Articular chondrocyte of knee joint (primary cell): ENCODE data around the gene ZG16. TPM values are rescaled to one million over a fixed set of nuclear protein-coding genes. Genes with fewer than 3 reads are reported as not detected.

Experiments
- small RNA-seq: library from RNA; depleted of rRNA; stranded (forward); fragments of <200 nt; gene quantifications from one replicate; pipeline ENCODE3, GENCODE V24; 2012
- total RNA-seq: library from RNA; depleted of rRNA; stranded (reverse); fragments of >200 nt; gene quantifications from 2 replicates; pipeline ENCODE4 v1.2.3, GENCODE V29; 2012

The ZG16 gene, protein sequence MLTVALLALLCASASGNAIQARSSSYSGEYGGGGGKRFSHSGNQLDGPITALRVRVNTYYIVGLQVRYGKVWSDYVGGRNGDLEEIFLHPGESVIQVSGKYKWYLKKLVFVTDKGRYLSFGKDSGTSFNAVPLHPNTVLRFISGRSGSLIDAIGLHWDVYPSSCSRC
- total RNA-seq, result not detected in 2 replicates

DNA sequence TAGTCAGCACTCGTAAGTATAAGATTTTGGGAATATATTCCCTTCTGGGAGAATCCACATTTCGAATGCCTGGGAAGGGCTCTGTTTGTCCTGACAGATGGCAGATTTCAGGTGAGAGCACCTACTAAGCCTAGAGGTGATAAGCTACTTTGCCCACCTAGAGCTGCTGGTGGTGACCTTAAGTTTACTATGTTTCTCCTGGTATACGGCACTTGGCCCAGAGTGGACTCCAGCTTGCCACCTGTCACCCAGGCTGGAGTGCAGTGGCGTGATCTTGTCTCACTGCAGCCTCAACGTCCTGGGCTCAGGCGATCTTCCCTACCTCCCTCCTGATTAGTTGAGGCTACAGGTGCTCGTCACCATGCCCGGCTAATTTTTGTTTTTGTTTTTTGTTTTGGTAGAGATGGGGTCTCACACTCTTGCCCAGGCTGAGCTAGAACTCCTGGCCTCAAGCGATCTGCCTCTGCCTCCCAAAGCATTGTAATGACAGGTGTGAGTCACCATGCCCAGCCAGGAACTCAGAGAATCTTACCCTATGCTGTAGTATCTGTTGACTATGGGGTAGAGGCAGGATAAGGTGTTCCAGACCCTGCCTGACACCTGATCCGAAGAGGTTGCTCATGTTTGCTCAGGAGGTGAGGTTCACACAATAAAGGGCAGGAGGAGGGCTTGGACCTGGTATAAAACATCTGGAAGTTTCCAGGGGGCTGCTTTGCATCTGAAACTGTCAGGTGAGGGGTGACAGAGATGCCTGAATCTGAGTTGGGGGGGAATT lies at the start of gene ZG16:
Gene ZG16 (plus strand): TSS at position 681 of the 775 bp plus-strand sequence. CDS start 1,011 bp downstream, outside the sequence.

DNA sequence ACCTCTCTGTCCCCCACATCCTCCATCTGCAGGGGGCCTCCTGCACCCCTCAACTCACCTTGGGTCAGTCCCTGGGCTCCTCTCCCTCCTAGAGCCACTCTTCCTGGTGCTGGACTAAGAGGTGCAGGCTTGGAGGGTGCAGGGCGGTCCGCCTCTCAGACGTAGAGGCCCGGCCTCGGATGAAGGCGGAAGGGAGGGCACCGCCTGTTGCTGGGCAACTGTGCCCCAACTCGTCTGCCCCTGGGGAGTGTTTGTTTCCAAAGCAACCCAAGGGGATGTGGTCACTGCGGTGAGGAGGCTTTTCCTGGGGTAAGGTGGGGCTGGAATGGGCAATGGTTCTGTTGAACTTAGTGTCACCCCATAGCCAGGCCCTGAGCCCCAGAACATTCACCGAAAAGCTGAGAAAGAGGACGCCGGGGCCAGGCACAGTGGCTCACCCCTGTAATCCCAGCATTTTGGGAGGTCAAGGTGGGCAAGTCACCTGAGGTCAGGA lies 32.2 kb upstream of the ZG16 start, which contains the start of gene C16orf54:
Gene C16orf54 (minus strand): TSS at position 138 of the 493 bp plus-strand sequence. CDS start 1,039 bp downstream, outside the sequence.

DNA sequence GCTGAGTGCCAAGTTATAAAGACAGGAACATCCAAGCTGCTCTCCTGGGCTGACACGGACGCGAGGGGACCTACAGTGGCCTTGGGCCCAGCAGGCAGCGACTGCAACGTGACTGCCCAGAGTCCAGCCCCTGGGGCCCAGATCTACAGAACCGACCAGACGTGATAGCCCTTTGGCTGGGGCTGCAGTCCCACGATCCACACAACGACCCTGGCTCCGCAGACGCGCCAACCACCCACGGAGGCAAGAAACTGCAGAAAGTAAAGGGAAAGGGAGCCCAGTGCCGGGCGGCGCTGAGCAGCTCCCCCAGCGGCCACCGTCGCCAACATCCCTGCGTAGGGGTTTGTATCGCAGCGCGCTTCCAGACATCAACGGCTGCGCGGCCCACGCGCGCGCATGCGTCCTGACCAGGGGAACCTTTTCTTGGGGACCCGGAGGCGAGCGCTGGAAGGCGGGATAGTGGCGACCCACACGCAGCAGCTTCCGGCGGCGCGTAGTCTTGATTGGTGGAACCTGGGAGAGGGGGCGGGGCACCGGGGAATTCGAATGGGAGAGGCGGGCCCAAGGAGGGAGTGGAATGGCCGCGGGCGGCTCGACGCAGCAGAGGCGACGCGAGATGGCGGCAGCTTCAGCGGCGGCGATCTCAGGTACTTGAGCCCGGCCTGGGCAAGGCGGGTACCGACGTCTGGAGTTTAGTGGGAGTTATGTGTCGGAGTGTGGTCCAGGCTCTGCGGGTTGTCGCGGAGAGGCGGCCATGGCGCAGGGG lies 12.3 kb downstream of the ZG16 start, which contains the start of gene KIF22:
Gene KIF22 (plus strand): TSS at position 569 of the 766 bp plus-strand sequence. CDS start 9 bp downstream, at position 578.

DNA sequence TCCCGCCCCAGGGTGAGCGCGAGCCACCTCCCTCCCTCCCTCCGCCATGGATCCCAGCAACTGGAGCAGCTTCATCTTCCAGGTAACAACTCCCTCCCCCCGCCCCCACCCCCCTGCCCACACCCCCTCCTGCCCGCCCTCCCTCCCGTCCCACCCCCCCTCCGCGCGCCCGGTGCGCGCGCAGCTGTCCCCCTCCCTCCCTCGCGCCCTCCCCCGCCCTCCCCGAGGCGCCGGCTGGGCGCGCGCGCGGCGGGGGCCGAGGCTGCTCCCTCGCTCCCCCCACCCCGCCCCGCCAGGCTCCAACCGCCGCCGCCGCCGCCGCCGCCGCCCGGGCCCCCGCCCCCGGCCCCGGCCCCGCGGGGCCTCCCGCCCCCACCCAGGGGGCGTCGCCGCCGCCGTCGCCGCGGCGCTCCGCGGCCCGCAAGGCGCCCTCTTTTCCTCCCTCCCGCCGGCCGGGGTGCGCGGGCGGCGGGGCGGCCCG lies 28.1 kb downstream of the ZG16 start, which contains the start of gene MAZ:
Gene MAZ (plus strand): TSS at position 431 of the 481 bp plus-strand sequence. CDS start 173 bp downstream, outside the sequence.

DNA sequence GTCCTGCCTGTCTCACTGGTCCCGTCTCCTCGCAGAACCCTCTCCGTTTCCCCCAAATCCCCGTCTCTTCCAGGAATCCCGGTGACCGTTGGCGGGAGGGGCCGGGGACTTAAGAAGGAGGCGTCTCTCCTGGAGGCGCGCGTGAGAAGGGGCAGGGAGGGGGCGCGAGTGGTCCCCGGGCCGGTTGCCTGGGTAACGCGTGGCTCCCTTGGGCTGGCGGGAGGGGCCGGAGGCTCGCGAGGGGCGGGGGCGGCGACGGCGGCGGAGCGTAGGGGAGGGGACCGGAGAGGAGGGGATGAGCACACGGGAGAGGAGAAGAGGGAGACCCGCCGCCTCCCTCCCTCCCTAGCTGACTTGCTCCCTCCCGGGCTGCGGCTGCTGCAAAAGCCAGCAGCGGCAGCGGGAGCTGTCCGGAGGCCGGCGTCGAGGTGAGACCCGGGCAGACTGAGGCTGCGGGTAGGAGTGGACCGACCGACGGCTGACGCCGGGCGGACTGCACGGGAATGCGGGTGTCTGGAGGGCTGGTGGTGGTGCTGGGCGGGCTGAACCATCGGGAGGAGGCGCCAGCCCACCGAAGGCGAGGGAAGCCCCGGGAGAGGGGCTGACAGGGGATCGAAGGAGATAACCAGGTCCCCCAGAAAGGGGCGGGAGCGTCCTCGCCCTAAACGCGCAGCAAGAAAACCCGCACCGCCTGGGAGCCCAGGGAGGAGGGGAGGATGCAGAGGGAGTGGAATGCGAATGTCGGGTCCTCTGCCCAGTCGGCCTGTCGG lies 34.0 kb downstream of the ZG16 start, which contains the start of gene PRRT2:
Gene PRRT2 (plus strand): TSS at position 298 of the 770 bp plus-strand sequence. CDS start 862 bp downstream, outside the sequence.

DNA sequence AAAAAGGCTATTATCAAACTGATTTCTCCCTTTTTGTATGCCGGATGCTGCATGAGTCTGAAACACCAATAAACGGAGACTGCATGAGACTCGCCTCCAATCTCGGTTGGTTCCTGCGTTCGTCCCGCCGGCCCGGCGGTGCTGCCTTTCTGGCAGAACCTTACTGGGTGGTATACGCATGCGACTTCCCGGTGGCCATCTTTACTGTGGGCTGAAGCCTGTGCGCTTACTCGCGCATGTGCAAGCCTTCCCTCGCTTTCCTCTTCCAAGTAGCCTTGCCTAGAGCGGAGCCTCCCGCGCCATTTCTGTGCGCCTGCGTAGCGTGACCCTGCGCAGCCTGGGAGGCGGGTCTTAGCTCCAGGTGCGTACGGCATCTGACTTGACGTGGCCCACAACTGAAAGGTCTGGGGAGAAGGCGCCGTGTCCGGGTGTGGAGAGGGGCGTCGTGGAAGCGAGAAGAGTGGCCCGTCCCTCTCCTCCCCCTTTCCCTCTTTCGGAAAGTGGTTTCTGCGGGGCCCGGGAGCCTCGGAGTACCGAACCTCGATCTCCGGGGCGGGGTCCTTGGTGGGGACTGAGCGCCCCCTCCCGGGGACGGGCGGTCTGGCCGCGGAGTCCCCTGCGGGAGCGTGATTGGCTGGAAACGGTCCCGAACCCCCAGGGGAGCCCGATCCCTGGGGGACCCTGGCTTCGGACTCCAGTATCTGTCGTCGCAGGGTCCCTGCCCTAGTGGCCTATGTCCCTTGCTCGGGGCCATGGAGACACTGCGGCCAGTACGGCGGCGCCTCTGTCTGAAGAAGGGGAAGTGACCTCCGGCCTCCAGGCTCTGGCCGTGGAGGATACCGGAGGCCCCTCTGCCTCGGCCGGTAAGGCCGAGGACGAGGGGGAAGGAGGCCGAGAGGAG lies 38.0 kb downstream of the ZG16 start, which contains the start of gene PAGR1:
Gene PAGR1 (plus strand): TSS at position 360 of the 901 bp plus-strand sequence. CDS start 374 bp downstream, at position 734.

DNA sequence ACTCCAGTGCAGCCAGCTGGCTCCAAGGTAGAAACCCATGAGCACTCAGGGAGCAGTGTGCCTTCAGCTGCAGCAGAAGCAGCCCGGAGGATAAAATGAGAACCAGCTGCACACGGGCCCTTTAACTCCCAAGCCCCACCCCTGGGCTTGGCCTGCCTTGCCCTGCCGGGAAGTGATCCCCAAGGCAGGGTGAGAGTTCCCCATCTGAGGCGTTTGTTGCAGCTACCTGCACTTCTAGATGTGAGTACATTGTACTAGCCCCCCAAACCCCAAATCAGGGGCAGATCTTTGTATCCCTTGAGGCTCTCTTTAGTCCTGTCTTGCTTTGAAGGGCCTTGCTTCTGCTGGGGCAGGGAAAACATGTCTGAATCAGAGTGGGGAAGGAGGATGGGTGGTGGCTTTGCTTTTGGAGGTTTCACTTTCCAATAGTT lies 42.2 kb downstream of the ZG16 start, which contains the start of gene MVP:
Gene MVP (plus strand): TSS at position 192 of the 431 bp plus-strand sequence. CDS start 10,088 bp downstream, outside the sequence.

Small RNA genes lying within 50 kb of the gene (small RNA-seq; reads per million reads assigned to genes)
- gene AC009133.6, result not detected
- not detected for gene AC120114.4

Other genes with a start within 250 kb of the ZG16 start
- not detected in 2 replicates for gene SPN, start 115.0 kb upstream of the ZG16 start, total RNA-seq
- gene QPRT, start 99.1 kb upstream of the ZG16 start, total RNA-seq, result 0.52 and 1.6 TPM in 2 replicates
- gene C16orf54, start 32.3 kb upstream of the ZG16 start, total RNA-seq, result not detected in 2 replicates
- gene KIF22, start 12.5 kb downstream of the ZG16 start, total RNA-seq, result 14.9 and 21.0 TPM in 2 replicates
- gene MAZ, start 28.3 kb downstream of the ZG16 start, total RNA-seq, result 139 and 158 TPM in 2 replicates
- gene PRRT2, start 33.9 kb downstream of the ZG16 start, total RNA-seq, result 2.4 and 3.5 TPM in 2 replicates
- 13.7 and 18.3 TPM in 2 replicates for gene PAGR1, start 37.9 kb downstream of the ZG16 start, total RNA-seq
- 249 and 324 TPM in 2 replicates for gene MVP, start 42.2 kb downstream of the ZG16 start, total RNA-seq
- 81.8 and 83.9 TPM in 2 replicates for gene CDIPT, start 85.0 kb downstream of the ZG16 start, total RNA-seq
- gene SEZ6L2, start 121.3 kb downstream of the ZG16 start, total RNA-seq, result 1.8 and 2.6 TPM in 2 replicates
- gene ASPHD1, start 122.2 kb downstream of the ZG16 start, total RNA-seq, result 3.1 and 4.8 TPM in 2 replicates
- gene KCTD13, start 148.0 kb downstream of the ZG16 start, total RNA-seq, result 11.3 and 12.0 TPM in 2 replicates
- 74.1 and 77.0 TPM in 2 replicates for gene TMEM219, start 183.8 kb downstream of the ZG16 start, total RNA-seq
- 32.4 and 35.7 TPM in 2 replicates for gene TAOK2, start 195.6 kb downstream of the ZG16 start, total RNA-seq
- gene HIRIP3, start 217.4 kb downstream of the ZG16 start, total RNA-seq, result 4.1 and 5.4 TPM in 2 replicates
- 26.7 and 26.9 TPM in 2 replicates for gene INO80E, start 218.0 kb downstream of the ZG16 start, total RNA-seq
- under 0.01 and 0.13 TPM in 2 replicates for gene DOC2A, start 232.8 kb downstream of the ZG16 start, total RNA-seq
- not detected in 2 replicates for gene C16orf92, start 244.9 kb downstream of the ZG16 start, total RNA-seq